GM21737 (cell line): ENCODE data around the gene MAGEB17.
A peak's percentile ranks its signal among the peaks of the same experiment; 100 is the strongest.
"Not testable (repeated sequence)": the region's sequence is repeated elsewhere in the genome, so short reads cannot be mapped to it uniquely, and the experiment has no call there.

Experiments used
- ATAC-seq: cut with Tn5 transposase; IDR thresholded peaks from one replicate; pipeline ENCODE4 v1.9.1; 2021; ENCODE audit warnings: mild to moderate bottlenecking, moderate library complexity; ENCODE audit not compliant: unreplicated experiment

MAGEB17 gene

DNA sequence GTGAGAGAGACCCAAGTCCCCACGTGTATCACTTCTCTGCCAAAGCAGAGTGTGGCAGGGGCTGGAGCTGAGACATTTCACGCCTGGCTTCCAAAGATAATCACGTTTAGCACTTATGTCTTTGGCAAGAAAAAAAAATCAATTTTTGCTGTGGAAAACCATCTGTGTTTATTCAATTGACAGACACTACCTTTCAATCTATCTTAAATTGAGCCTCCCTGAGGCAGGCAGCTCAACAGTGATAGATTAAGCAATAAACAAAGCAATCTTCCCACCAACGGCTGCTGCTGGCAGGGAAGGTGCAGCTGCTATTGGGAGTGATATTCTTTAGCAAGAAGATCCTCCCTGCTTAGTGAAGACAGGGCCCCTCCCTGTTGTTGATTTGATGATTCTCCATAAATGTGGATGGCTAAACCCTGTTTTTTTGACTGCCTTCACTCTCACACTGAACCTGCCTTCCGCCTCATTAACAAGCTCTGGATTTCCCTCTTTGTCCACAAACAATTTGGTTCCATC is 11.6 kb upstream of the MAGEB17 start:
- ATAC-seq = no peak

GRCh38 chrX:16156692-16157331 is 10.5 kb upstream of the MAGEB17 start:
- no peak for ATAC-seq

DNA sequence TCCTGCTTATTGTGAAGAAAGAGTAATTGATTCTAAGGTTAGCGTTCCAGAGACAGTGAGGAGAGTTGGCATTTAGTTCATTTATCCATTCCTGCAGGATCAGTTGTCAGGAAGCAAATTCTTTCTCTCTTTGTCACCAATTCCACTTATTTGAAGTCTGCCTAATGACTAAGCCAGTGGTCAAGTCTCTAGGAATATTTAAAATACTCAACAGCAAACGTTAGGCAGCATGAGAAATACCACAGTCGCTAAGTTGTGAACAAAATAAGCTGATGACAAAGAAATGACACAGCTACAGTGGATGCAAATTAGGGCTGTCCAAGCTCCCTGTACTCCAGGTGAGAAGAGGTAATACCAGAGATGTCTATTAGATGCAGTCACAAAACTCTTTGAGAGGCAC is 6.6 kb upstream of the MAGEB17 start:
- ATAC-seq = no peak

DNA sequence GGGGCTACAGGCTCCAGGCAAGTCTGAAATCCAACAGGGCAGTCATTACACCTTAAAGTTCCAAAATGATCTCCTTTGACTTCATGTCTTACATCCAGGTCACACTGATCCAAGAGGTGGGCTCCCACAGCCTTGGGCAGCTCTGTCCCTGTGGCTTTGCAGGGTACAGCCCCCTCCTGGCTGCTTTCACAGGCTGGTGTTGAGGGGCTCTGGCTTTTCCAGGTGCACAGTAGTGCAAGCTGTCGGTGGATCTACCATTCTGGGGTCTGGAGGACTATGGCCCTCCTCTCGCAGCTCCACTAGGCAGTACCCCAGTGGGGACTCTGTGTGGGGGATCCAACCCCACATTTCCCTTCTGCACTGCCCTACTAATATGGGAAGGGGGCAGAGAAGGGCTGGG is 6.1 kb upstream of the MAGEB17 start:
- not testable (repeated sequence) for ATAC-seq

DNA sequence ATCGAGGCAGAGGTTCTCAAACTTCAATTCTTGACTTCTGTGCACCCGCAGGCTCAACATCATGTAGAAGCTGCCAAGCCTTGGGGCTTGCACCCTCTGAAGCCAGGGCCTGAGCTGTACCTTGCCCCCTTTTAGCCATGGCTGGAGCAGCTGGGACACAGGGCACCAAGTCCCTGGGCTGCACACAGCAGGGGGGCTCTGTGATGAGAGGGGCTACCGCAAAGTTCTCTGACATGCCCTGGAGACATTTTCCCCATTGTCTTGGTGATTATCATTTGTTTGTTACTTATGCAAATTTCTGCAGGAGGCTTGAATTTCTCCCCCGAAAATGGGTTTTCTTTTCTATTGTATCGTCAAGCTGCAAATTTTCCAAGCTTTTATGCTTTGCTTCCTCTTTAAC is 4.9 kb upstream of the MAGEB17 start:
- ATAC-seq = no peak

- no peak for ATAC-seq
Observed at GRCh38 chrX:16164748-16165147, 2.5 kb upstream of the MAGEB17 start.

DNA sequence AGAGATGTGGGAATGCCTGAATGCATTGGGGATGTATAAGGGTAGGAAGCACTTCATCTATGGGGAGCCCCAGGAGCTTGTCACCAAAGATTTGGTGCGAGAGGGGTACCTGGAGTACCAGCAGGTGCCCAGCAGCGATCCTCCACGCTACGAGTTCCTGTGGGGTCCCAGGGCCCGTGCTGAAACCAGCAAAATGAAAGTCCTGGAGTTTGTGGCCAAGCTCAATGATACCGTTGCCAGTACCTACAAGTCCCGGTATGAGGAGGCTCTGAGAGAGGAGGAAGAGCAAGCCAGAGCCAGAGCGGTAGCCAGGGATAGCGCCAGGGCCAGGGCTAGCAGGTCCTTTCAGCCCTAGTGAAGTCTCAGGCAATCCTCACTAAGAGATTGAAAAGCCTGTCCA is 3.8 kb downstream of the MAGEB17 start:
- ATAC-seq = no peak

- ATAC-seq = no peak
Observed at GRCh38 chrX:16171944-16172343, 4.7 kb downstream of the MAGEB17 start.

GRCh38 chrX:16172391-16172790 is 5.1 kb downstream of the MAGEB17 start:
- no peak for ATAC-seq

GRCh38 chrX:16175329-16176061 is 8.2 kb downstream of the MAGEB17 start:
- ATAC-seq = no peak

DNA sequence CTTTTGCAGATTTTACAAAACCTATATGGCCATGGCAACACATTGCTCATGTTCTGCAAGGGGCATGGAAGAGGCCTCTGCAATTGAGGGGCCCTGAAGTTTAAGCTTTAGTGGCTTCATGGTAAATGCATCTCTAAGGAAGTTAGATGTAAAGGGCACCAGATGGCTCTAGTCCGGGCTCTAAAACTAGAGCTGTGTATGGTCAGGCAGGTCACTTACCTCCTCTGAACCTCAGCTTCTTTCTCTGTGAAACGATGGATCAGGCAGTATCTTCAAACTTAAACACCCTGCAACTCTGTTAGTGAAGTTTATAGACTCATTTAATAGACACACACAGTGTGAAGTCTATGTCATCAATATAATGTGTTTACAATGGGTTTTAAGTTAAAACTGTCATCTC is 10.0 kb downstream of the MAGEB17 start:
- no peak for ATAC-seq

- not testable (repeated sequence) for ATAC-seq
Observed at GRCh38 chrX:16183843-16184242, 16.6 kb downstream of the MAGEB17 start.

DNA sequence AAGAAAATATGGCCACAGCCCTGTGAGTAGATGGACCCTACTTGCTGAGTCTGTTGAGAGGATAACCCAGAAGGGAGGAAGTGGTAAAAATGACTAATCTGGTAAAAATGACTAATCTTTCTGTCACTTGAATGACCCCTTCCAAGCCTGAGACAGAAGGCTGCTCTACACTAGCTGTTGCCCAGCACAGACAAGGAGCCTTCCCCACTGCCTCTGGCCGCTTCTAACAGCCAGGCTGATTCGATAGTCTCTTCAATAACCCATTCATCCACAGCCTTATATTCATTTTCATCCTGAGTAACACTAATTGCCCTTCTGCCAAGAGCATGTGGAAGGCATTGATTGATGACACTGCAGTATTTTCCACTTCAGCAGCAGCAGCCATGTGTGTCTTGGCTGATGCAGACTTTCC is 18.4 kb downstream of the MAGEB17 start:
- ATAC-seq = peak; percentile 93

- ATAC-seq = no peak
Observed at GRCh38 chrX:16186380-16187007, 19.2 kb downstream of the MAGEB17 start.

GRCh38 chrX:16187024-16187760 is 19.9 kb downstream of the MAGEB17 start:
- no peak for ATAC-seq

- ATAC-seq = no peak
Observed at GRCh38 chrX:16188687-16189086, 21.4 kb downstream of the MAGEB17 start.

GRCh38 chrX:16191605-16192004 is 24.3 kb downstream of the MAGEB17 start:
- no peak for ATAC-seq

GRCh38 chrX:16196829-16197228 is 29.5 kb downstream of the MAGEB17 start:
- ATAC-seq = no peak

- no peak for ATAC-seq
Observed at GRCh38 chrX:16199343-16199742, 32.1 kb downstream of the MAGEB17 start.

GRCh38 chrX:16202943-16203342 is 35.7 kb downstream of the MAGEB17 start:
- no peak for ATAC-seq

GRCh38 chrX:16204538-16204937 is 37.3 kb downstream of the MAGEB17 start:
- no peak for ATAC-seq
